Fibroblast of the conjunctiva (primary cell): ENCODE results near the gene AFF3.
"Not testable (repeated sequence)": the region's sequence is repeated elsewhere in the genome, so short reads cannot be mapped to it uniquely, and the experiment has no call there.

Experiments used
- DNase-seq: peaks from one replicate; pipeline ENCODE4 v3.0.0-alpha.2; 2010; ENCODE audit warnings: low read depth

Gene AFF3

DNA sequence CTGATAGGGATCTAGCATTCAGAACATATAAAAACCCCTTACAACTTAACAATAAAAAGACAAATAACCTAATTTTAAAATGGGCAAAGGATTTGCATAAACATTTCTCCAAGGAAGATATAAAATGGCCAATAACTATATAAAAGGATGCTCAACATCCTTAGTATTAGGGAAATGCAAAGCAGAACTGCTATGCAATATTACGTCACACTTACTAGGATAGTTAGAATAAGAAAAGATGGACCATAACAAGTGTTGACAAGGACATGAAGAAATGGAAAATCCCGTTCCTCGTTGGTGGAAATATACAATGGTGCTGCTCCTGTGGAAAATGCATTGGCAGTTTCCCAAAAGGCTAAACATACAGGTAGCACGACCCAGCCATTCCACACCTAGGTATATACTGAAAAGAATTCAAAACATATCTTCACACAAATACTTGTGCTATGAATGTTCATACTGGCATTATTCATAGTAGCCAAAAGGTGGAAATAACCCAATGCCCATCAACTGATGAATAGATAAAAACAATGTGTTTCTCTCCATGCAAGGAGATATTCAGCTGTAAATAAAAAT, 604.4 kb downstream of the AFF3 start:
- DNase-seq, result no peak

DNA sequence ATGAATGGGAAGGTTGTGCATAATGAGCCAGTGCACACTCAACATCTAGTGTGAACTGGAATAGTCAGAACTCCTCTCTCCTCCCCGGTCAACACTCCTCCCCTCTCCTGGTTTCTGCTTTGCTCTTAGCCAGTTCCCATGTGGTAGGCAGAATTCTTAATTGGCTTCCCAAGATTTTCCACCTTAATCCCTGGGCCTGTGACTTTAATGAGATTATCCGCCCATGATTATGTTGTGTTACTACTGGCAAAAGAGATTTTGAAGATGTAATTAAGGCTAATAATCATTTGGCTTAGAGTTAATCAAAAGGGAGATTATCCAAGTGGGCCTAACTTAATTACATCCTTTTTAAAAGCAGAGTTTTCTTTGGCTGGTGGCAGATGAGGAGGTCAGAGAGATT, 618.3 kb downstream of the AFF3 start:
- DNase-seq, result no peak

- no peak for DNase-seq
Observed at GRCh38 chr2:99522157-99522556, 620.2 kb downstream of the AFF3 start.

DNA sequence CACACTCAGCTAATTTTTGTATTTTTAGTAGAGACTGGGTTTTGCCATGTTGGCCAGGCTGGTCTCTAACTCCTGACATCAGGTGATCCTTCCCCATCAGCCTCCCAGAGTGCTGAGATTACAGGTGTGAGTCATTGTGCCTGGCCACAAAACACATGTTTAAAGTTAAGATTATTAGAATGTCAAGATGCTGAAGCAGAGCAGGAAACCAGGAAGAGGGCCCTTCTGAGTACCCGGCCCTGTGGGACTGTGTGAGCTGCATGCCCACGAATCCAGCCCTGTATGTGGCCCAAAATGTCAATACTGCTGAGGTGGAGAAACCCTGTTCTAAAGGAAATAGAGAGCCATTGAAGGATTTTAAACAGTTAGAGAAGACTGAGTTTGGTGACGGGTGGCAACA, 621.6 kb downstream of the AFF3 start:
- DNase-seq, result no peak

- DNase-seq, result no peak
Observed at GRCh38 chr2:99520195-99520594, 622.2 kb downstream of the AFF3 start.

GRCh38 chr2:99514357-99514756, 628.0 kb downstream of the AFF3 start:
- DNase-seq, result no peak

- DNase-seq, result no peak
Observed at GRCh38 chr2:99512181-99512591, 630.2 kb downstream of the AFF3 start.

DNA sequence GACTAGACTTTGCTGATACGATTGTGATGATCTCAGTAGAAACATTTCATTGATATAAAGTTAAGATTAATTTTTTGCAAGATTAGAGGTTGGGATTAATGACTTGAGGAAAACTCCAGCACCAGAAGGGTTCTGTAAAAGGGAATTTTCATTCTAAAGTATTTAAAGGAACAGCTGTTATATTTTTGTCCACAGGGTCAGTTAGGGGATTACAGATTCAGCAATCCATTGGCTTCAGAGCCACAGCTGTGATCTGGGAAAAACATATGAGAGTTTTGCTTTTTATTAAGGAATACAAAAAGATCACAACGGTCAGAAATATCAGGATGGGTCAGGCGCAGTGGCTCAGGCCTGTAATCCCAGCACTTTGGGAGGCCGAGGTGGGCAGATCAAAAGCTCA, 633.0 kb downstream of the AFF3 start:
- no peak for DNase-seq

GRCh38 chr2:99507937-99508818, 634.2 kb downstream of the AFF3 start:
- DNase-seq, result no peak

DNA sequence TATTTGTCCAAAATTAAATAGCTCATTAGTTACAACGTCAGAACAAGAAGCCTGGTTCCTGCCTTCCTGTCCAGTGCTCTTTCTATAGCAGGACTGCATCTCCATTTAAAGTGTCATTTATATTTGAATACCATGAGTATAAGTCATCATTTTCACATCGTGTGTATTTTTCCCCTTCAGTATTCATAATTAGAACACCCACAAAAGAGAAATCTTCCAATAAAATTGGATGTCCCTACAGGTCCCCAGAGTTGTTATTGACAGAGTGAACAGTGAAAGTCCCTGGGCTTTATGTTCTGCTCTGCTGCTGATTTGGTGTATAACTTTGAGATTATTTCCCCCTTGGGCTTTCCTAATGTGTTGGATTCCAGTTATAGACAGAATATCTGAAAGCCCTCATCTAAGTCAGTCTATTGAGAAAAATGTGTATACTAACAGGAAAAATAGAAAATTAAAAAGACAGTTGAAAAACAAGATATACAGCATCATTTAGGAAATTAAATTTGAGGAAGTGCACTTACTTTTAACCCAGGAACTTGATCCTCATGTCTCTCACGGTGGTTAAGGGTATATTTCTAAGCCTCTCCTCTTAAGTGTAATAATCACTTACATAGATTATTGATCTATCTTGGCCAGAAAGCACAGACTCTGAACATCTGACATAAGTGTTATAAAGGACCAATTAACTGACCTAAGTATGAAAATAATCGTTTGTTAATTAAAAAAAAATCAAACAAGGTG, 637.4 kb downstream of the AFF3 start:
- no peak for DNase-seq

DNA sequence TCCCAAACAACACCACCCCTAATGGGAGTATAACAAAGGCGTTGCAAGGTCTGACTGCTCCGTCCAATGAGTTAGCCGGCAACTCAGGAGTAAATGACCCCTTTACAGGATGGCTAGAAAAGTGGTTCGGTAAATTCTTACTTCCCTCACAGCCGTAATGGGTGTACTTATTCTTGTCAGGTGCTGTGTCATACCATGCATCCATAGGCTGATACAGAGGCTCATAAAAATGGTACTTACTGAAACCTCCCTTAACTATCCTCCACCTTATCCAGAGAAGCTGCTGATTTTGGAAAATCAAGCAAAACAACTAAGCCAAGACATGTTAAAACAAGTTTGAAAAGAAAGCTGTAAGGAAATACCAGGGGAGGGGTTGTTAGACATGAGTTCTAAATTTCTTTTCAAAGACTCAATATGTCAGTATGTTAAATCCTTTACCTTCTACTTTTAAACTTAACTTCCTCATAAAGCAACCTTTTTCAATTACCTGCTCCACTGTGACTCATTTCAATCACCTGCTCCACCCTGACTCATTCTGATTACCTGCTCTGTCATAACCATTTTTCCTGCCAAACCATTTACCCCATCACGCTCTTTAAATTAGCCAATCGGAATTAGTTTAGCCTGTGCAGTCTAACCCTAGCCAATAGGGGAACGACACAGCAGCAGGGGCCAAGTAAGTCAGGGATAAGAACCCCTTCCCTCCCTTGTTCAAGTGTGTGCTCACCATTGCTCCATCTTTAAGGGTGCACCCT, 638.6 kb downstream of the AFF3 start:
- DNase-seq, result not testable (repeated sequence)

GRCh38 chr2:99496021-99496420, 646.4 kb downstream of the AFF3 start:
- no peak for DNase-seq
